A549 treated with Hydrocortisone at 1 μM for 4 hours (cell line): ENCODE results near the gene NAIF1. TPM values are rescaled to one million over a fixed set of nuclear protein-coding genes. Genes with fewer than 3 reads are reported as not detected.

Experiments
- total RNA-seq: library from RNA; stranded (reverse); fragments of 200-300 nt; extraction: Qiagen RNA extraction; gene quantifications from 5 replicates; pipeline ENCODE4 v1.2.3, GENCODE V29; 2022

Gene NAIF1
- total RNA-seq, result 5.6 to 7.4 TPM (median 7.2 TPM) in 5 replicates

GRCh38 chr9:128066713-128067644 is at the start of gene NAIF1:
Gene NAIF1, minus strand, starts transcription at chr9:128067320. Its CDS starts 219 bp downstream, at chr9:128067101.

GRCh38 chr9:128067645-128068385 is 695 bp upstream of the NAIF1 start, which contains the start of gene SLC25A25:
Gene SLC25A25, plus strand, starts transcription at chr9:128068232. Its CDS starts 88 bp downstream, at chr9:128068320.

Other genes with a start within 250 kb of the NAIF1 start
- 0.09 to 0.15 TPM (median 0.12 TPM) in 5 replicates for gene ENG, start 212.7 kb downstream of the NAIF1 start, total RNA-seq
- 44.0 to 77.7 TPM (median 73.1 TPM) in 5 replicates for gene AK1, start 189.6 kb downstream of the NAIF1 start, total RNA-seq
- 18.3 to 23.7 TPM (median 21.6 TPM) in 5 replicates for gene ST6GALNAC6, start 167.7 kb downstream of the NAIF1 start, total RNA-seq
- 13.9 to 17.2 TPM (median 16.3 TPM) in 5 replicates for gene ST6GALNAC4, start 150.3 kb downstream of the NAIF1 start, total RNA-seq
- 1.5 to 2.1 TPM (median 1.6 TPM) in 5 replicates for gene PIP5KL1, start 136.5 kb downstream of the NAIF1 start, total RNA-seq
- 35.2 to 42.8 TPM (median 42.5 TPM) in 5 replicates for gene DPM2, start 129.5 kb downstream of the NAIF1 start, total RNA-seq
- gene EEIG1, start 86.3 kb downstream of the NAIF1 start, total RNA-seq, result 41.9 to 56.2 TPM (median 44.3 TPM) in 5 replicates
- 7.2 to 8.4 TPM (median 8.0 TPM) in 5 replicates for gene SLC25A25, start 912 bp upstream of the NAIF1 start, total RNA-seq
- gene PTGES2, start 60.4 kb upstream of the NAIF1 start, total RNA-seq, result 70.5 to 93.8 TPM (median 86.8 TPM) in 5 replicates
- 2.8 to 5.4 TPM (median 3.3 TPM) in 5 replicates for gene LCN2, start 82.1 kb upstream of the NAIF1 start, total RNA-seq
- gene BBLN, start 92.9 kb upstream of the NAIF1 start, total RNA-seq, result 34.6 to 71.9 TPM (median 63.7 TPM) in 5 replicates
- gene CIZ1, start 124.3 kb upstream of the NAIF1 start, total RNA-seq, result 78.3 to 92.7 TPM (median 80.6 TPM) in 5 replicates
- gene DNM1, start 136.1 kb upstream of the NAIF1 start, total RNA-seq, result 79.3 to 92.9 TPM (median 87.9 TPM) in 5 replicates
- 39.1 to 52.6 TPM (median 45.9 TPM) in 5 replicates for gene GOLGA2, start 208.7 kb upstream of the NAIF1 start, total RNA-seq
- gene SWI5, start 209.0 kb upstream of the NAIF1 start, total RNA-seq, result 38.8 to 46.0 TPM (median 43.7 TPM) in 5 replicates